Measurements from ENCODE around the gene CCDC201. TPM values are rescaled to one million over a fixed set of nuclear protein-coding genes. Genes with fewer than 3 reads are reported as not detected.
"Not testable (repeated sequence)": the region's sequence is repeated elsewhere in the genome, so short reads cannot be mapped to it uniquely, and the experiment has no call there.

CCDC201 gene
- total RNA-seq, 8 experiments from 2014 or later = 0.09 to 0.28 (median 0.16) TPM; not detected in 4

GRCh38 chr7:45855680-45856079 lies 17.2 kb downstream of the CCDC201 start:
- not testable (repeated sequence) for H3K27ac ChIP-seq; H3K4me3 ChIP-seq; H3K4me1 ChIP-seq (replicated peaks in 1 of 2)
- 0 to 40% (median 8%) methylated on average over 1 of the region's 3 CpGs; no CpG with 5 or more reads in 6 of the 10 experiments for WGBS, 10 experiments
- peak in 5 of 8 experiments; percentile 34 to 74 (median 65) for ATAC-seq (replicated peaks in 6 of 8)
- in situ Hi-C loops (cut with MboI; ENCODE audit: low pct_unique_long_range_greater_than_20kb in 2 of 9, low sequenced_read_pairs in 9 of 9, unreplicated experiment in 9 of 9) = loop anchor here in 5 of 9 experiments (25.0 kb wide), 1 partner anchor 693 kb away; the partner anchor contains the start of gene RAMP3 (in 5 of the 5)

GRCh38 chr7:45853491-45853890 lies 19.4 kb downstream of the CCDC201 start:
- in situ Hi-C loops (cut with MboI; ENCODE audit: low pct_unique_long_range_greater_than_20kb in 2 of 9, low sequenced_read_pairs in 9 of 9, unreplicated experiment in 9 of 9) = loop anchor here in 5 of 9 experiments (25.0 kb wide), 1 partner anchor 691 kb away; the partner anchor contains the start of gene RAMP3 (in 5 of the 5)
- not testable (repeated sequence) for ATAC-seq (replicated peaks in 6 of 8); H3K27ac ChIP-seq; H3K4me3 ChIP-seq; H3K4me1 ChIP-seq (replicated peaks in 1 of 2)
- no CpG with 5 or more reads among the region's 8 CpGs for WGBS, 10 experiments

GRCh38 chr7:45852984-45853383 lies 19.9 kb downstream of the CCDC201 start:
- peak in 5 of 8 experiments; percentile 41 to 70 (median 60) for ATAC-seq (replicated peaks in 6 of 8)
- no CpG with 5 or more reads among the region's 10 CpGs for WGBS, 10 experiments
- not testable (repeated sequence) for H3K4me1 ChIP-seq (replicated peaks in 1 of 2); H3K27ac ChIP-seq; H3K4me3 ChIP-seq
- in situ Hi-C loops (cut with MboI; ENCODE audit: low pct_unique_long_range_greater_than_20kb in 2 of 9, low sequenced_read_pairs in 9 of 9, unreplicated experiment in 9 of 9) = loop anchor here in 5 of 9 experiments (25.0 kb wide), 1 partner anchor 691 kb away; the partner anchor contains the start of gene RAMP3 (in 5 of the 5)

GRCh38 chr7:45848734-45849133 lies 24.1 kb downstream of the CCDC201 start:
- H3K4me3 ChIP-seq; ATAC-seq (replicated peaks in 6 of 8); in situ Hi-C loops (cut with MboI; ENCODE audit: low pct_unique_long_range_greater_than_20kb in 2 of 9, low sequenced_read_pairs in 9 of 9, unreplicated experiment in 9 of 9); H3K4me1 ChIP-seq (replicated peaks in 1 of 2); H3K27ac ChIP-seq: not testable (repeated sequence)
- 83 to 100% methylated on average over 2 of the region's 6 CpGs; no CpG with 5 or more reads in 8 of the 10 experiments for WGBS, 10 experiments

- 92 to 100% methylated on average over 1 to 2 of the region's 5 CpGs; no CpG with 5 or more reads in 8 of the 10 experiments for WGBS, 10 experiments
- H3K4me3 ChIP-seq; in situ Hi-C loops (cut with MboI; ENCODE audit: low pct_unique_long_range_greater_than_20kb in 2 of 9, low sequenced_read_pairs in 9 of 9, unreplicated experiment in 9 of 9); H3K27ac ChIP-seq; H3K4me1 ChIP-seq (replicated peaks in 1 of 2): not testable (repeated sequence)
- ATAC-seq (replicated peaks in 6 of 8) = peak in 3 of 8 experiments; percentile 64 to 91 (median 72)
Observed at GRCh38 chr7:45846536-45846935, 26.3 kb downstream of the CCDC201 start.

GRCh38 chr7:45841926-45842717 lies 30.8 kb downstream of the CCDC201 start:
- H3K4me1 ChIP-seq (replicated peaks in 1 of 2); H3K27ac ChIP-seq; in situ Hi-C loops (cut with MboI; ENCODE audit: low pct_unique_long_range_greater_than_20kb in 2 of 9, low sequenced_read_pairs in 9 of 9, unreplicated experiment in 9 of 9); H3K4me3 ChIP-seq: not testable (repeated sequence)
- WGBS, 10 experiments = 0 to 83% (median 58%) methylated on average over 1 to 4 of the region's 4 CpGs; no CpG with 5 or more reads in 2 of the 10 experiments
- peak in 2 of 8 experiments; percentile 22 to 27 for ATAC-seq (replicated peaks in 6 of 8)

GRCh38 chr7:45838852-45839251 lies 34.0 kb downstream of the CCDC201 start:
- H3K4me3 ChIP-seq; ATAC-seq (replicated peaks in 6 of 8); H3K4me1 ChIP-seq (replicated peaks in 1 of 2); H3K27ac ChIP-seq; in situ Hi-C loops (cut with MboI; ENCODE audit: low pct_unique_long_range_greater_than_20kb in 2 of 9, low sequenced_read_pairs in 9 of 9, unreplicated experiment in 9 of 9): not testable (repeated sequence)
- 50 to 100% (median 90%) methylated on average over 1 of the region's 2 CpGs; no CpG with 5 or more reads in 6 of the 10 experiments for WGBS, 10 experiments

GRCh38 chr7:45832433-45833177 lies 40.3 kb downstream of the CCDC201 start:
- H3K27ac ChIP-seq; H3K4me3 ChIP-seq; in situ Hi-C loops (cut with MboI; ENCODE audit: low pct_unique_long_range_greater_than_20kb in 2 of 9, low sequenced_read_pairs in 9 of 9, unreplicated experiment in 9 of 9); H3K4me1 ChIP-seq (replicated peaks in 1 of 2): not testable (repeated sequence)
- WGBS, 10 experiments = 0 to 100% (median 36%) methylated on average over 1 to 3 of the region's 9 CpGs; no CpG with 5 or more reads in 5 of the 10 experiments
- peak; percentile 45 to 100 (median 75) for ATAC-seq (replicated peaks in 6 of 8)

- in situ Hi-C loops (cut with MboI; ENCODE audit: low pct_unique_long_range_greater_than_20kb in 2 of 9, low sequenced_read_pairs in 9 of 9, unreplicated experiment in 9 of 9); H3K27ac ChIP-seq; H3K4me3 ChIP-seq; H3K4me1 ChIP-seq (replicated peaks in 1 of 2); ATAC-seq (replicated peaks in 6 of 8): not testable (repeated sequence)
- WGBS, 10 experiments = 40 to 77% (median 73%) methylated on average over 1 to 3 of the region's 12 CpGs; no CpG with 5 or more reads in 7 of the 10 experiments
Observed at GRCh38 chr7:45829846-45830245, 43.0 kb downstream of the CCDC201 start.

GRCh38 chr7:45827731-45828130 lies 45.2 kb downstream of the CCDC201 start:
- H3K4me3 ChIP-seq; H3K4me1 ChIP-seq (replicated peaks in 1 of 2); in situ Hi-C loops (cut with MboI; ENCODE audit: low pct_unique_long_range_greater_than_20kb in 2 of 9, low sequenced_read_pairs in 9 of 9, unreplicated experiment in 9 of 9); ATAC-seq (replicated peaks in 6 of 8); H3K27ac ChIP-seq: not testable (repeated sequence)
- 86 to 100% (median 92%) methylated on average over 1 to 9 of the region's 13 CpGs; no CpG with 5 or more reads in 5 of the 10 experiments for WGBS, 10 experiments

GRCh38 chr7:45826550-45826949 lies 46.3 kb downstream of the CCDC201 start:
- ATAC-seq (replicated peaks in 6 of 8); H3K27ac ChIP-seq; H3K4me1 ChIP-seq (replicated peaks in 1 of 2); H3K4me3 ChIP-seq; in situ Hi-C loops (cut with MboI; ENCODE audit: low pct_unique_long_range_greater_than_20kb in 2 of 9, low sequenced_read_pairs in 9 of 9, unreplicated experiment in 9 of 9): not testable (repeated sequence)
- WGBS, 10 experiments = 40 to 93% (median 65%) methylated on average over 1 to 3 of the region's 3 CpGs; no CpG with 5 or more reads in 6 of the 10 experiments

GRCh38 chr7:45818763-45819162 lies 54.1 kb downstream of the CCDC201 start:
- H3K4me1 ChIP-seq (replicated peaks in 1 of 2); H3K4me3 ChIP-seq; H3K27ac ChIP-seq; in situ Hi-C loops (cut with MboI; ENCODE audit: low pct_unique_long_range_greater_than_20kb in 2 of 9, low sequenced_read_pairs in 9 of 9, unreplicated experiment in 9 of 9); ATAC-seq (replicated peaks in 6 of 8): not testable (repeated sequence)
- WGBS, 10 experiments = no CpG with 5 or more reads among the region's 12 CpGs

GRCh38 chr7:45817913-45818312 lies 55.0 kb downstream of the CCDC201 start:
- H3K4me1 ChIP-seq (replicated peaks in 1 of 2); H3K4me3 ChIP-seq; H3K27ac ChIP-seq; in situ Hi-C loops (cut with MboI; ENCODE audit: low pct_unique_long_range_greater_than_20kb in 2 of 9, low sequenced_read_pairs in 9 of 9, unreplicated experiment in 9 of 9); ATAC-seq (replicated peaks in 6 of 8): not testable (repeated sequence)
- WGBS, 10 experiments = no CpG with 5 or more reads among the region's 12 CpGs
